IPS DF 4.7 (cell line): Measurements from ENCODE around the gene STX18.
"Not testable (repeated sequence)": the region's sequence is repeated elsewhere in the genome, so short reads cannot be mapped to it uniquely, and the experiment has no call there.

Source experiments
- DNase-seq: peaks from one replicate; pipeline ENCODE4 v3.0.0-alpha.2; 2013; ENCODE audit warnings: low spot score; ENCODE audit errors: extremely low read depth

The STX18 gene

GRCh38 chr4:4422117-4422516, 119.7 kb downstream of the STX18 start:
- not testable (repeated sequence) for DNase-seq

GRCh38 chr4:4421356-4421755, 120.5 kb downstream of the STX18 start:
- no peak for DNase-seq

GRCh38 chr4:4420421-4420820, 121.4 kb downstream of the STX18 start:
- DNase-seq = no peak

- DNase-seq = no peak
Measured at GRCh38 chr4:4419896-4420295, 122.0 kb downstream of the STX18 start.

GRCh38 chr4:4418676-4419390, 123.0 kb downstream of the STX18 start:
- DNase-seq = no peak

- no peak for DNase-seq
Measured at GRCh38 chr4:4417886-4418285, 124.0 kb downstream of the STX18 start.

GRCh38 chr4:4416981-4417380, 124.9 kb downstream of the STX18 start:
- DNase-seq = no peak

GRCh38 chr4:4415806-4416805, 125.7 kb downstream of the STX18 start:
- DNase-seq = no peak

GRCh38 chr4:4415107-4415805, 126.6 kb downstream of the STX18 start:
- DNase-seq = no peak

GRCh38 chr4:4413806-4414205, 128.0 kb downstream of the STX18 start:
- DNase-seq = no peak

GRCh38 chr4:4413373-4413725, 128.5 kb downstream of the STX18 start:
- DNase-seq = no peak

- no peak for DNase-seq
Measured at GRCh38 chr4:4412641-4413372, 129.0 kb downstream of the STX18 start.

- no peak for DNase-seq
Measured at GRCh38 chr4:4411906-4412305, 129.9 kb downstream of the STX18 start.

GRCh38 chr4:4410271-4410670, 131.6 kb downstream of the STX18 start:
- no peak for DNase-seq

- no peak for DNase-seq
Measured at GRCh38 chr4:4409416-4410115, 132.3 kb downstream of the STX18 start.

GRCh38 chr4:4408576-4409335, 133.1 kb downstream of the STX18 start:
- DNase-seq = no peak

GRCh38 chr4:4408132-4408523, 133.7 kb downstream of the STX18 start:
- no peak for DNase-seq

GRCh38 chr4:4407299-4408131, 134.3 kb downstream of the STX18 start:
- no peak for DNase-seq
